Left forelimb (tissue), 1 donor: ENCODE measurements around the gene ADARB2.

Experiments used
- DNase-seq: peaks from one replicate; pipeline ENCODE4 v3.0.0-alpha.2; 2018; ENCODE audit warnings: low spot score

Gene ADARB2

DNA sequence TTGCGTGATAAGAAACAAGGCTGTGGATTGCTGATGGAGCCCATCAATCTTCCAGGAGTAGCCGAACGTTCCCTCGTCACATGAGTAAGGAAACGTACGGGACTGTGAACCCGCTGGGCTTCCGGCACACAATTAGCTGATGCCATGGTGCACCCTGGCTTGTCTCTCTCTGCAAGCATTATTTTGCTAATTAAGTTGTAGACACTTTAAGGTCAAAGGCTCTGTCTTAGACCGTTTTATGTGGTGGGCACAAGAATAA lies 50.9 kb downstream of the ADARB2 start:
- no peak for DNase-seq

DNA sequence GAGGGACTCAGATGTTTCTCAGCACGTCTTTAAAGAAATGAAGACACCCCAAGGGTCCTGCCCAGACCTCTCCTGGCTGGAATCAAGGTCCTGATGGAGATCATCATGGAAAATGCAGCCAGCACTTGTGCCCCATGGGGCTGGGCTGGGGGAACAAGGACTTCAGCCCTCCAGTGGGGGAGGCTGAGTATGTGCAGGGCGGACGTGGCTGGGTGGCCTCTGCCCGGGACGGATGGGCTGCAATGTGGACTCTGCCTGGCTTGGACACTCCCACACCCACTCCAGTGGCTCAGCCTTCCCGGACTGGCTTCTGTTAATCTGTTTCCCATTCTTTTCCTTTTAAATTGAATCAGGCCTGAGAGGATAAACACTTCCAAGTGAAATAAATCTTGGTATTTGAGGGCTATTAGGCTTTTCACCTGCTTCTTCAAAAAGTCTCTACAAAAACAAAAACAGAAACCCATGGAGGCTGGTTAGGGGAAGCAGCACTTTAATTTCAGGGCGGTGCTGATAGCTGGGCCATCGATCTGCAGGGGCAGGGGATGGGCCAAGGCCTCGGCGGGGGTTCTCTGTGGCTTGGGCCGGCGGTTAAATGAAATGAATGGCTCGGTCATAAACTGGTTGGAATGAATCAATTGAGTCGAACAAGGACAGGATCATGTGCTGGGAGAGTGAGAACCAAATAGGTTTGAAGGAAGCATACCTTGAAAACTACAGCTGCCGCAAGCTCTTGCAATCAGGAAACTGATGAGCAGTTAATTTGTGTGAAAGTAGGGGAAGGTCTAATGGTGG lies 51.4 kb downstream of the ADARB2 start:
- no peak for DNase-seq

DNA sequence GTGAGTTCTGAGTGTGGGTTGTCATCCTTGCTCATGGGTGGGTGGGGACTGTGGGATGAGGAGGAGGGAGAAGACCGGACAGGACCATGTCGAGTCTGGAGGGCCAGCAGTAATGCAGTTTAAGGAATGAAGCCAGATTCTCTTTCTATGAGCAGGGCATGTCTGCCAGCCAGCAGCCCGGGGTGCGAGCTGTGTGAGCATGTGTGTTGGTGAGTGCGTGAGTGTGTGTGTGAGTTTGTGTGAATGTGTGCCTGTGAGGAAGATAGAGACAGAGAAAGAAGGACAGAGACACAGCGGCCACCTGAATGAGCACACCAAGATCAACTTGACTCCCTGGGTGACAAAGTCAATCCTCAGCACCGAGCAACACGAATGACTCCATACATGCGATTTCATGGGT lies 52.3 kb downstream of the ADARB2 start:
- no peak for DNase-seq

DNA sequence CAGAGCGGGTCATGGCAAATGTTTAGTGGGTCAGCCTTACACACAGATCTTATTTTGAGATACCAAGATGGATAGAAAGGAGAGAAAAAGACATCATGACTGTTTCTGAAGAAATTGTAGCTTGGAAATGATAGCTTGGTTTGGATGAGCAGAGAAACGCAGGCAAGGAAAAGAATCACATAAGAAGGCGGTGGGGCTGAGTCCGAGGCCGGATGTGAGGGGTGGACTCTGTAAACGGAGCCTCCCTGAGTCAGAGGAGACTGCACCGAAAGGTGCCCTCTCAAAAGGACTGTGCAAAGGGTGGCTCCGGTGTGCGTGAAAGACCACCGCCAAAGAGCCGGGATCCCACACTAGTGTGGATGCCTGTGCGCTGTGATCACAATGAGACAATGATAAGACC lies 53.7 kb downstream of the ADARB2 start:
- no peak for DNase-seq

DNA sequence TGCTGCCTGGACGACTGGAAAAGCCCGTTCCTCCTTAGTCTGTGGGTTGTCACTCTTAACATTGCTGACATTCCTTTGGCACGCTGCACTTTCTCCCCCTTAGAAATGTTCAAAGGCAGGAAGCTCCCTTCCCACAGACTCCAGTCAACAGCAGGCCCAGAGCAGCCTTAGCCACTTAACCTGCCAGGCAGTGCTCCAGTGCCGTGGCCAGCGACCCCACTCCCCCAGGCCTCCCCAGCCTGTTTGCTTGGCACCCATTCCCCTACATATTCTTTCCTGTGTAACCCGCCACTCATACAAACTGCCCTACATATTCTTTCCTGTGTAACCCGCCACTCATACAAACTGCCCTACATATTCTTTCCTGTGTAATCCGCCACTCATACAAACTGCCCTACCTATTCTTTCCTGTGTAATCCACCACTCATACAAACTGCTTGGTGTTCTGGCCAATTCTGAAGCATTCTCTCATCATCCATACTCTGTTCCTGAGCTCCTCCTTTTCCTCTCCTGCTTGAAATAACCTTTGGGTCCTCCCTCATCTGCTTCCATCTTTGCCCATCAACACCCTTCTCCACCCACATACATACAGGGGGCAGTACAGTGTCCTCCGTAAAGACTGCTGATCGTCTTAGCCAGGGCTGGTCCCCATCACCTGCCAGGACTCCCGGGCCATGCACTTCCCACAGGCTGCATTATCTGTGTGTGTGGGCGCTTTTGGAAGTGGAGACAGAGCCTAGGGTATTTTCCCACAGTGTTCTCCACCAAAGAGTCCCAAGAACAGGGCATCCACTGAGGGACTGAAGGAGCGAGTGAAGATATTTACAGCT lies 57.3 kb downstream of the ADARB2 start:
- no peak for DNase-seq

DNA sequence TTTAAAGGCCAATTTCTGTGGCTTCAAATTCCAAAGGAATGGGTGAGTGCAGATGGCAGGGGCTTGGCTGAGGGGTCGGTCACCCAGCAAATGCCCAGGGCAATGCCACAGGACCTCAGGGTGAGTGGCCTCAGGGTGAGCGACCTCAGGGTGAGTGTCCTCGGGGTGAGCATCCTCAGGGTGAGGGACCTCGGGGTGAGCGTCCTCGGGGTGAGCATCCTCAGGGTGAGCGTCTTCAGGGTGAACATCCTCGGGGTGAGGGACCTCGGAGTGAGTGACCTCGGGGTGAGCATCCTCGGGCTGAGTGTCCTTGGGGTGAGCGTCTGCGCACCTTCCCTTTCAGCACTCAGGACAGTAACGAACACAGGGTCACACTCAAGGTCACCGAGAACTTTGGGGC lies 59.2 kb downstream of the ADARB2 start:
- no peak for DNase-seq

DNA sequence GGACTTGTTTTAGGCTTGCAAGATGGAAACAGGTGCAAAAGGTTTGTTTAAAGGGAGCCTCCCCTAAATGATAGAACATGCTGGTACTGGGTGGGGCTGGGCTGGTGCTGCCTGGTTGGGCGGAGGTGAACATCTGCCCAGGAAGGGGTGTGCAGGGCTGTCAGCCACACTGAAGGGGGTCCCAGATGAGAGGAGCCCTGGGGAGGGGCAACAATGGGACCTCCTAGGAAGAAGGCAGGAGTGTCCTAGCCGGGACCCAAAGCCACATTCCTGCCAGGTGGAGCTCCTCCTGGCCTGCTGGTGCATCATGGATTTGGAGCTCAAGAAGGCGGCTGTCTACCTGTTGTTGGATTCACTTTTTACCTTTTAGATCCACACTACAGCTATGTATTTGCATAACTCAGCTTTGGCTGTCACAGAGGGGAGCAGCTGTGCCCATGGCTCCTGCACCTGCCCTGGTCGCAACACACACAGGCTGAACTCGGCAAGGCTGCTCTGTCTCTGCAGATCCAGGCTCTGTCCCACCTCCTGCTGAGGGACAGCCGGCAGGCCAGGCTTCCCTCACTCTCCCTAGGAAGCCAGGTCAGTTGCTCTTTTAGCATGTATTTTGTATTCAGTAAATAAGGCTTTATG lies 59.9 kb downstream of the ADARB2 start:
- no peak for DNase-seq

DNA sequence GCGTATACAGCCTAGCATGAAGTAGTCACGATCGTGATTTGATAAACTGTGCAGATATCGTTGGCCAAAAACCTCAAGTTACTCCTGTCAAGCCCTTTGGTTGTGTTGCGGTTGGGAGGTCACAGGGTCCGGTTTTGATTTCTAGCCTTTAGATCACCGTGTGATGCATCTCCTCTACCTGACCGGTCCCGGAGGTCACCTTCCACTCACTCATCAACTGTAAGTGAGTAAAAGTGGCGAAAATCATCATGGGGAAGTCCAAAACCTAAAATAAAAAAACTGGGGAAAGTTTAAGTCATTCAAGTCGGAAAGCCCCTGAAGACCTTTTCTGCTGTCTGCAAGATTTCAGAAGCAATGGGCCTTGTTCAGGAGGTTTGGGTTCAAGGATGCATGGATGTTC lies 62.8 kb downstream of the ADARB2 start:
- no peak for DNase-seq

DNA sequence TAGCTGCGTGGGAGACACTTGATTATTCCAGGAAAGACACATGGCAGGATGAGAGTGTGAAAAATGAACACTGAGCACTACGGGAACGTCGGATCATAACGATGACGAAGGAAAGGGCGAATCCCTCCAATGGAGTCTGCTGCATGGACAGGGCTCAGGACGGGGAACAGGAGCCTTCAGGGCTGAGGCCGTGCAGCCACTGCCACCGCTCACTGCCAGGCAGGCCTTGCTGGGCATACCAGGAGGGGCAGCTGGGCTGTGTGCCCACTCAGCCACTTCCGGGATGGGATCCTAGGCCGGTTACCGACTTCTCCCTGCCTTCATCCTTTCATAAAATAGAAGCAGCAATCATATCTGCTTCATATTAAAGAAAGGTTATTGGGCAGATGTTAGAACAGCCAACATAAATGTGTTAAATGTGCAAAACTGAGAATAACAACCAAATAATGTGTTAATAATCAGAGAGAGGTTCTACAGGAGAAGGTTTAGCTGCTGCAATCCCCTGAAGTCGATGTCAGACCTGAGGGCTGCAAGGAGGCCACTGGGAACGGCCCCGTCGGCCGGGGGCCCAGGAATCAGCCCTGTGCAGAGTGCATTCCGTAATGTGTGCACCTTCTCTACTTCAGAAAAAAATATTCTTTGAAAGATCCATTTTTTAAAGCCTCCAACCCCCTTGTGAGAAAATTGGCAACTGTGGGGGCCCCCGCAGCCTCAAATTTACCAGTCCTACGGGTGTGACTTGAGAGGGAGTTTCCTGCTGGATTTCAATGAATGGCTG lies 63.6 kb downstream of the ADARB2 start:
- DNase-seq = no peak

DNA sequence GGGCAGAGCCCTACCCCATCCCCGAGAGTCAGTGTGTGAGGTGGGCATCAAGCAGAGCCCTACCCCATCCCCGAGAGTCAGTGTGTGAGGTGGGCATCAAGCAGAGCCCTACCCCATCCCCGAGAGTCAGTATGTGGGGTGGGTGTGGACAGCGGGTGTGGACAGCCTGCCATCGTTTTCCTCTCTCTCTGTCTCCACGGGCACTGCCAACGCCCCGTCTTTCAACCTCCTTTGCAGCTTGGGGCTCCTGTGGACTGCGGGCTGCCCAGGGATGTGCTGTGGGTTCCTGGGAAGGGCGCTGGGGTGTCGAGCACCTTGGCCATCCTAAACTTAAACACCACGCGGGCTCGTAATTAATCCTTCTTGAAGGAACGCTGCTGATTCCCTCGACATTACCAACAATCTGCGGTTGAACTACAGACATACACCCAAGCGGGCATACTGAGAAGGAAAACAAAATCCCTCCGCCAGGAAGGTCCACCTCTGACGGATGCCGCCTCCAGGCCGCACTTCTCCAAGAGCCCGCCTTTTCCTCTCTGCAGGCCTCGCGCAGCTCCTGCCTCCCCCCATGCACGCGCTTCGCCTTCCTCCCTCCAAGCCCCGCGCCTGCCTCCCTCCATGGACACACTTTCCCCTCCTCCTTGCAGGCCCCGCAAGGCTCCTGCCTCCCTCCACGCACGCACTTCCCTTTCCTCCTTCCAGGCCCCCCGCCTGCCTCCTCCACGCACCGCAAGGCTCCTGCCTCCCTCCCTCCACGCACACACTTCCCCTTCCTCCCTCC lies 65.1 kb downstream of the ADARB2 start:
- no peak for DNase-seq

DNA sequence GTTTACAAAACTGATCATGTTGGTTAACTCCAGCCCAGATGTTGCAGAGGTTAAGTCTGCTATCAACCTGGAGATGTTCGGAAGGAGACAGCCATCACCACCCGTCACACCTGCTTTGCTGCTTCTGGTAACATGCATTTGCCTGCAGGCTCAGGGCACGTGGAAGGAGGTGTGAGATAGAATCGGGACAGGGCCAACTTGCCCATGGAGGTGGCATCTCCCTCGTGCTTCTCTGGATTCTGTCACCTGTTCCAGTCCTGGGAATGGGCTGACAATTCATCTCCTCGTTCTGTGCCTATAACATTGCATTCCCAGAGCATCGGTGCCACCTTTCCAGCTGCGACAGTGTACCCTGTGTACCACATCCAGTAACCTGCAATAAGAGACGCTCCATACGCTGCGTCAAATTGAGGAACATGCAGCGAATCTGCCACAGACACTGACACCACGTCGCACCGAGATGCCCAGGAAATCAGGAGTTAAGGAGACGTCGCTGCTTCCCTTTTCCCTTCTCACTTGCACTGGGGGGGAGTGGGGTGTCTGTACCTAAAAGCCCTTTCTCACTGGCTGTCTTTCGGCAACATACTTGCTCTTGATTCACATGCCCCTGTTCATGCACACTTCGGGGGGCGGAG lies 65.8 kb downstream of the ADARB2 start:
- DNase-seq = no peak

DNA sequence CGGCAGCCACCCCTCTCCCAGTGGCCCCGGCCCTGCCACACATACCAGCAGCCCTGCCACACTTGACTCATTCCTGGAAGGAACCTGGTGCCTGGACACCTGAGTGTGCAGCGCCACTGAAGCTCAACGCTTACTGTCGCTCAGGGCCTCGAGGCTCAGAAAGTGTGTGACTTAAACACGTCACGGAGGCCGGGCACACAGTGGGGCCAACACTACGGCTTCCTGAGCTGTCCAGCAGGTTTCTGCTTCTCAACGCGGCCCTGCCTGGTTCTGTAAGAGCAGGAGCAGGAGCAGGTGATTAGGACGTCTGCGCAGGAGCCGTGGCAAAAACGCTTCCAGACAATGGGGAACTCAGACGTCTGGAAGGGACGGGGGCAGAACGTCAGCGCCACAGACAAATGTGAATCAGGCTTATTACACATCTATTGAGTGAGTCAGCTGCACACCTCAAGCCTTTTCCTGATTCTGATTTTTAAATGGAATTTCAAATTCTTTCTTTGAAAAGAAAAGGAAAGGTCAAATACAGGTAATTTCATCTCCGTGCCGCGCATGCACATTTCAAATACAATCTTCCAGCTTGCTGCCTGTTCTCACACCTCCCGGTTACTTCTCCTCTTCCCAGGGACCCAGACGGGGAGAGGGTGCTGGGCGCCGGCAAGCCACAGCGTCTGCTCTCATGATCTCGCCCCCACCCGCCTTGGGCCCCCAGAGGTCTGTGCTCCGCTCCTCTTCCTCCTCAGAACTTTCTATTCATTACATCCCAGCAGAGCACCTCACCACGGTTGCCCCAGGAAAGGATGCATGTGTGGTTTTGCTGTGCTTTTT lies 66.6 kb downstream of the ADARB2 start:
- no peak for DNase-seq

DNA sequence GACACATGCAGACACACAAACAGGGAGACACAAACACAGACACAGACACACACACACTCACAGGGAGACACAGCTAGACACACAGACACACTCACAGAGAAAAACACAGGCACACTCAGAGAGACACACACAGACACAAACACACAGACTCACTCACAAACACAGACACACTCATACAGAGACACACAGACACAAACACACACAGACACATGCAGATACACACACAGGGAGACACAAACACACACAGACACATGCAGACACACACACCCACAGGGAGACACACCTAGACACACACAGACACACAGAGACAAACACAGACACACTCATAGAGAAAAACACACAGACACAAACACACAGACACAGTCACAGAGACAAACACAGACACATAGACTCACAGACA lies 67.9 kb downstream of the ADARB2 start:
- no peak for DNase-seq

DNA sequence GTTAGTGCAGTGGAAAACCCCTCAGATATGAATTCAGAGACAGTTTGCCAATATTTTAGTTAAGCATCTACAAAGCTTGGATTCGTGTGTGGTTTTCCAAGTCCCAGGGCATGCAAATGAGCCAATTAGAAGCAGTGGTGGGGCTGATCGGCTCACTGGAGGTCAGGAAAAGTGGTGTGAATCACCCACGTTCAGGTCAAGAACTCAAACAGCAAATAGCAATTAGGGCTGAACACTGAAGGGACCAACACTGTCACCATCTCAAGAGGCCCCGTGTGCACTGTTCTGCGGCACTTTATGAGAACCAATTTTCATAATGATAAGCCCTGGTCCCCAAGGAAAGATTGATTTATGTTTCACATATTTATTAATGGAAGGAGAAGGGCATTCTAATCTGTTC lies 68.9 kb downstream of the ADARB2 start:
- no peak for DNase-seq

DNA sequence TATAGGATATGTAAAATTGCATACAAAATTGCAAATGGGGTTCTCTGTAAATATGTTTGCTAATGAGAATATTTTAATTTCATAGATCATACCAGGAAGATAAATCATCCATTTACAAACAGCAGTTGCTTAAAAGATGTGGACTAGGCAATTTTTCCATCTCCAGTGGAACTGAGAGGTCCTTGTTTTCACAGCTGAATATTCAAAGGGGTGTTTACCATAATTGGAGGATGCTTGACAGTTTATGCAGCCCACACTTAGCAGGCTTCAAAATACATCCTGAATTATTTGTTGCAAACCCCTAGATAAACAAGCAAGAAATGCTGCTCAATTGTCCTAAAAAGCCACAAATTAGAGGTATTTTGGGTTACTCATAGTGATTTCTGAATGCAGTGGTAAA lies 69.9 kb downstream of the ADARB2 start:
- DNase-seq = no peak

DNA sequence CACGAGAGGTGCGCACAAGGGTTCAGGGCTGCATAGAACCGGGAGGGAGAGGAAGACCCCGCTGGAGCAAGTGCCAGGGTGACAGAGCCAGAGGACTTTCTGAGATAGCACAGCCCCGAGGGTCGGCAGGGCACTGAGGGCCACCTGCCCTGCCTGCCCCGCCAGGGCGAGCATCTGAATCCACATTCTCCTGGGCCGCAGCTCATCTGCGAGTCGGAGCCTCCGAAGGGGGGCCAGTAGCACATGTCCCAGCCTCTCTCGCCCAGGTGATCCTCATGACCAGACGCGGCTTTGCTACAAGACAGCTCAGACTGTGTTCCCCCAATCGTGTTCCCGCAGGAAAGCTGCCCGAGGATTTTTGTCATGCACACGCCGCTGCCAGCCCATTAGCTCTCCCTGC lies 71.2 kb downstream of the ADARB2 start:
- DNase-seq = no peak

DNA sequence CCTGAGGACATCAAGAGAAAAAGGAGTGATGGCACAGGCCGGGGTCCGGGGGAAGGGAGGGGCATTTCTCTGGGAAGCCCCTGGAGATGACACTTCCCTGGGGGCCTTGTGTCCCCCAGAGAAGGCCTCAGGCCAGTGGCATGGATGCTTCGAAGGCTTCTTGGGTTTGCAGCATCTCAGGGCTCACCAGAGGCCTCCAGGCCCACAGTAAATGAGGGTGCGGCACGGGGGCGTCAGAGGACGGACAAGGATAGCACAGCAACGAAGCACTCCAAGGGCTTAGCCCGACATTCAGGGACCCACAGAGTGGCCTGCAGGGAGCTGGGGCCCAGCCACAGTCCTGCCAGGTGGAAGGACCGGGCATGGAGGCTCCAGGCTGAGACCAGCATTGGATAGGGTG lies 71.6 kb downstream of the ADARB2 start:
- DNase-seq = no peak

DNA sequence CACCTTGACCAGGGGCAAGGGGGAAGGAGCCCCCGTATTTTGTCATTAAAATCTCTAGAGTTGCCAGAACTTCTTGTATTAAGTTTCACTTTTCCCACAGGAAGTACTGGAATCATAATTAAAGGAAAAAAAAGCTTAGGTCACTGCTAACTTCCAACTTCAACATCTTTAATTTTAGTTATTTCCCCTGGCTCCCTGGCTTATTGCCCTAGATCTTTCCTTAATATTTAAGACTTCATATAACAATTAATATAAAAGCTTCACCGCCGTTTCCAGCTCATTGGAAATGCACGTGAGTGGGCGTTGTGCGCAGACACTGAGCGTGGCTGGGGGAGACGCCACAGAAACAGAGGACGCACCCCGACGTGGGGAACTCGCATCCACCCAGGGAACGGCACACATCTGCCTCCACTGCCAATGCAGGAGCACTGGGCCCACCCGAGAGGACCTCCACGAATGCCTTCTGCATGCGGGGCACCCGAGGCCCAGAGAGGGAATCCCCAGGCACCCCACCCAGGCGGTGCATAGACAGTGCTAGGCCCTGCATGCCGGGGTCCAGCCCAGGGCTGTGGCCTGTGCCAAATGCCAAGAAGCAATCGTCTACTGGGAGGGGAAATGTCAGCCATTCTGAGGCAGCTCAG lies 72.2 kb downstream of the ADARB2 start:
- no peak for DNase-seq

DNA sequence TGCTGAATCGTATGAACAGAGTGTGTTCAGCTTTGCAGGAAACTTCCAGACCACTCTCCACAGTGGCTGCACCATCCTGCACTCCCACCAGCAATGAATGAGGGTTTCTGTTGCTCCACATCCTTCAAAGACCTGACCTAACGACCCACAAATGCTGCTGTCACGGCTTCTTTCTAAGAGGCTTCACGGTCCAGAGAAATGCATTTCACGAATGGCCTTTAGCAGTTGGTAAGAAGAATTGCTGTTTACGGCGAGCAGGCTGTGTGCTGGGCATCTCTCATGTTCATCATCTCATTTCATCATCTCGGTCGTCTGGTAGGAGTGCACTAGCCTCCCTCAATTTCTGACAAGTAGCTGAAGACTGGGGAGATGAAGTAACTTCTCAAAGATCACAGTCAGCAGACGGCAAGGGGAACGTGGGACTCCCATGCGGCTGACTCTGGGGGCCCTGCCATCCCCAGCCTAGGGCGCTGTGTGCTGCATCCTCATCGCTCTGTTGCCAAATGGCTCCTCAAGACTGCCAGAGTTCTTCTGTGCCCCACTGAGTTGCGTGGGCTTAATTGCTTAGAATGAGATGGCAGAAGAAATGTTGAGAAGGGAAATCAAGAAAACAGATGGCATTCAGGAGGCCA lies 72.9 kb downstream of the ADARB2 start:
- no peak for DNase-seq
